HK-2 (cell line): ENCODE measurements around the gene ADSS1.

Source experiments
- DNase-seq: peaks from one replicate; pipeline ENCODE4 v3.0.0-alpha.2; 2018; ENCODE audit not compliant: unreplicated experiment

The ADSS1 gene

GRCh38 chr14:104794993-104795780 is 71.2 kb downstream of the ADSS1 start, which contains the start of gene AKT1:
AKT1 (minus strand) TSS chr14:104795748; CDS start chr14:104792643, 3,105 bp downstream.
- DNase-seq, result peak; percentile 34

- peak; percentile 56 for DNase-seq
These were observed 72.0 kb downstream of the ADSS1 start for GRCh38 chr14:104795781-104796686.

- DNase-seq, result no peak
These were observed 72.7 kb downstream of the ADSS1 start for GRCh38 chr14:104796687-104797081.
